IMR-90 (cell line): Measurements from ENCODE around the gene ZNF862. TPM values are rescaled to one million over a fixed set of nuclear protein-coding genes. Genes with fewer than 3 reads are reported as not detected.

Experiments
- ATAC-seq: fragments of 200-7000 bp; cut with Tn5 transposase; 2 replicates; pipeline ENCODE4 v1.9.1; 2020; ENCODE audit warnings: low read depth, mild to moderate bottlenecking, moderate library complexity
- BruUV-seq: library from RNA; stranded (reverse); fragments of 400-500 nt; replicated peaks from 2 replicates; lab custom pipeline; 2021; lab: Mats Ljungman, UMichigan
- CTCF ChIA-PET: fragments of 300-600 bp; formaldehyde crosslinking; extraction: SDS; loops from one replicate; lab custom pipeline; 2021; ENCODE audit warnings: antibody characterized with exemption; lab: Yijun Ruan, JAX
- POLR2A ChIA-PET: fragments of 300-600 bp; sonication (Branson Sonifier 250); formaldehyde crosslinking; loops from one replicate; lab custom pipeline; 2022; ENCODE audit warnings: antibody characterized with exemption; ENCODE audit not compliant: unreplicated experiment; lab: Charles Lee
- DNase-seq: peaks from one replicate; pipeline ENCODE4 v3.0.0; 2013
- H2AFZ ChIP-seq: replicated peaks from 2 replicates; pipeline ENCODE3; 2013; ENCODE audit warnings: low read length, mild to moderate bottlenecking; ENCODE audit not compliant: poor library complexity
- H2AK5ac ChIP-seq: 2 replicates; pipeline ENCODE4 v1.6.1; 2013; ENCODE audit warnings: low read depth, low read length, inconsistent platforms
- H2AK9ac ChIP-seq: replicated peaks from 2 replicates; pipeline ENCODE3; 2013; ENCODE audit warnings: mild to moderate bottlenecking, low read depth, low read length, moderate library complexity; ENCODE audit not compliant: poor library complexity
- H2BK120ac ChIP-seq: 2 replicates; pipeline ENCODE4 v1.6.1; 2013; ENCODE audit warnings: low read depth, low read length, inconsistent platforms
- H2BK15ac ChIP-seq: 3 replicates; pipeline ENCODE4 v1.6.1; 2013; ENCODE audit warnings: low read depth, low read length, inconsistent platforms
- H2BK20ac ChIP-seq: 2 replicates; pipeline ENCODE4 v1.6.1; 2013; ENCODE audit warnings: low read depth, mild to moderate bottlenecking, inconsistent platforms, low read length, moderate library complexity
- H2BK5ac ChIP-seq: 2 replicates; pipeline ENCODE4 v1.6.1; 2013; ENCODE audit warnings: mild to moderate bottlenecking, low read depth, low read length, inconsistent platforms; ENCODE audit not compliant: poor library complexity, severe bottlenecking
- H3K14ac ChIP-seq: replicated peaks from 2 replicates; pipeline ENCODE4 v1.6.1; 2013; ENCODE audit warnings: low read depth, low read length, inconsistent platforms
- H3K18ac ChIP-seq: 2 replicates; pipeline ENCODE4 v1.6.1; 2013; ENCODE audit warnings: low read depth, low read length, control low read depth
- H3K23ac ChIP-seq: 2 replicates; pipeline ENCODE4 v1.6.1; 2013; ENCODE audit warnings: low read depth, low read length, inconsistent platforms
- H3K27ac ChIP-seq: 2 replicates; pipeline ENCODE4 v1.5.1; 2013; ENCODE audit warnings: mild to moderate bottlenecking, control low read depth, low read length; ENCODE audit not compliant: insufficient read depth
- H3K27me3 ChIP-seq: 2 replicates; pipeline ENCODE4 v1.6.1; 2013; ENCODE audit warnings: low read length; ENCODE audit not compliant: control insufficient read depth, insufficient read depth
- H3K36me3 ChIP-seq: 2 replicates; pipeline ENCODE4 v1.6.1; 2013; ENCODE audit warnings: low read length, mixed read lengths; ENCODE audit not compliant: control insufficient read depth, insufficient read depth
- H3K4ac ChIP-seq: 2 replicates; pipeline ENCODE4 v1.6.1; 2013; ENCODE audit warnings: low read depth, low read length, inconsistent platforms
- H3K4me1 ChIP-seq: 2 replicates; pipeline ENCODE4 v1.6.1; 2013; ENCODE audit warnings: low read length, mixed read lengths; ENCODE audit not compliant: control insufficient read depth, insufficient read depth
- H3K4me2 ChIP-seq: 2 replicates; pipeline ENCODE4 v1.6.1; 2013; ENCODE audit warnings: low read depth, mild to moderate bottlenecking, control low read depth, low read length, moderate library complexity
- H3K4me3 ChIP-seq: 2 replicates; pipeline ENCODE4 v1.5.1; 2013; ENCODE audit warnings: low read depth, mild to moderate bottlenecking, control low read depth, low read length, moderate library complexity; ENCODE audit not compliant: insufficient read depth
- H3K56ac ChIP-seq: 2 replicates; pipeline ENCODE4 v1.6.1; 2013; ENCODE audit warnings: low read length, inconsistent platforms; ENCODE audit not compliant: insufficient read depth; ENCODE audit errors: extremely low read depth
- H3K79me1 ChIP-seq, 2 experiments: 2 replicates each; pipeline ENCODE4 v1.6.1; 2013; ENCODE audit warnings: low read length in 2 of 2, inconsistent platforms in 1 of 2, low read depth in 1 of 2
- H3K9ac ChIP-seq: 2 replicates; pipeline ENCODE4 v1.6.1; 2013; ENCODE audit warnings: low read depth, low read length, control low read depth
- H3K9me1 ChIP-seq: 2 replicates; pipeline ENCODE4 v1.6.1; 2013; ENCODE audit warnings: low read length, inconsistent platforms; ENCODE audit not compliant: insufficient read depth
- H3K9me3 ChIP-seq: 2 replicates; pipeline ENCODE4 v1.6.1; 2013; ENCODE audit warnings: low read length; ENCODE audit not compliant: control insufficient read depth, insufficient read depth
- H4K20me1 ChIP-seq: 2 replicates; pipeline ENCODE4 v1.6.1; 2013; ENCODE audit warnings: low read length, inconsistent platforms; ENCODE audit not compliant: insufficient read depth
- H4K5ac ChIP-seq: 2 replicates; pipeline ENCODE4 v1.6.1; 2013; ENCODE audit warnings: mild to moderate bottlenecking, low read depth, low read length, control low read depth
- H4K8ac ChIP-seq, 2 experiments: 2 replicates each; pipeline ENCODE4 v1.6.1; 2013; ENCODE audit warnings: low read depth in 2 of 2, low read length in 2 of 2, control low read depth in 1 of 2, inconsistent platforms in 1 of 2
- H4K91ac ChIP-seq: 2 replicates; pipeline ENCODE4 v1.6.1; 2013; ENCODE audit warnings: low read depth, low read length, inconsistent platforms; ENCODE audit not compliant: insufficient read depth
- FOS ChIP-seq: fragments of 150-350 bp; IDR thresholded peaks from 2 replicates; pipeline ENCODE4 v1.6.1; 2016; ENCODE audit warnings: low read depth, low read length
- WGBS, 2 experiments: methylation state at CpG; one replicate each; pipeline versions ENCODE4 v1.1.5 to v1.1.7; 2013; ENCODE audit warnings: missing lambda C conversion rate in 2 of 2; ENCODE audit not compliant: insufficient read length in 1 of 2; ENCODE audit errors: extremely low coverage in 2 of 2; 5-methylcytosine and 5-hydroxymethylcytosine counted together
- dilution Hi-C: fragments of 300-500 bp; cut with HindIII; formaldehyde crosslinking; loops from one replicate; pipeline ENCODE4 v1.14.3; 2018; ENCODE audit warnings: low sequenced_read_pairs; ENCODE audit not compliant: unreplicated experiment
- in situ Hi-C: fragments of 300-500 bp; cut with MboI; formaldehyde crosslinking; loops from 3 replicates; pipeline ENCODE4 v1.14.3; 2019; ENCODE audit warnings: low sequenced_read_pairs, inconsistent platforms, mixed read lengths
- intact Hi-C: fragments of 100-400 bp; cut with micrococcal nuclease; formaldehyde crosslinking; loops from 2 replicates; pipeline ENCODE4 v1.10.0; 2022
- polyA plus RNA-seq, 3 experiments: library from polyadenylated mRNA; depleted of rRNA; stranded (reverse); fragments of >200 nt; gene quantifications; 2 replicates each; pipeline ENCODE4 v1.2.3, GENCODE V29; 2012; ENCODE audit warnings: low replicate concordance in 1 of 3
- total RNA-seq: library from RNA; depleted of rRNA; stranded (reverse); fragments of >200 nt; gene quantifications from 2 replicates; pipeline ENCODE4 v1.2.3, GENCODE V29; 2012

ZNF862 gene
- total and polyA plus RNA-seq, 2 of the 4 experiments (the other 2 are of a cell fraction), result 5.9 to 10.8 TPM

DNA sequence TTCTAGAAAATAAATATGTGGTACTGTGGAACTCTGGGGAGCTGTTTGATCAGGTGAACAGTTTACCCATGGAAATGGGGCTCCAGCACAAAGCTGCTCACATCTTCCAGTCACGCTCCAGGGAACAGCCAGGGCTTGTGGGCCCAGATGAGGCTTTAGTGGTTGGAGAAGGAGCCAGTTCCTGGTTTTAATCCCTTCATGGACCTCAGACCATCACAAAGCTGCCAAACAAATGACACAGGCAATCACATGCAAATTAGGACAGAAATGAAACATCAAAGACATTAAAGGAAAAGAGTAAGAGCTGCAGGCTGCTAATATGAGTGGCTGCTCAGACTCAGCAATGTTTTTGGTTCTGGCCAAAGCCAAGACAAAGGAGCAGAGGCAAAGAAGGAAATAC is 33.4 kb downstream of the ZNF862 start:
- Histone ChIP-seq H3K4me3 (no peak overlapping the region), H3K36me3 (no peaks in the 10 kb centered on the region), H3K27ac (no peak overlapping the region), H2BK20ac (no peak overlapping the region), H4K8ac (no peak overlapping the region), H2AK9ac (no peak overlapping the region), H3K4me1 (peaks cover 8% of the 10 kb centered on the region), H4K20me1 (no peaks in the 10 kb centered on the region), H2BK15ac (no peak overlapping the region), H3K23ac (no peak overlapping the region), H2AK5ac (no peak overlapping the region), H3K9me3 (no peaks in the 10 kb centered on the region), H2BK120ac (no peak overlapping the region), H3K4me2 (no peak overlapping the region), H3K79me1 (peaks cover 0 to 6% of the 10 kb centered on the region in 2 experiments; a peak in 1 of 4 replicates), H4K91ac (no peak overlapping the region), H3K27me3 (no peaks in the 10 kb centered on the region), H2AFZ (no peak overlapping the region), H2BK5ac (no peak overlapping the region), H3K14ac (no peak overlapping the region), H3K4ac (no peak overlapping the region), H3K18ac (no peak overlapping the region), H3K56ac (no peak overlapping the region), H3K9ac (no peak overlapping the region), H4K5ac (no peak overlapping the region), H3K9me1 (peaks cover 6% of the 10 kb centered on the region; the same call in 1 of the 2 replicates)
- POLR2A ChIA-PET, result no interaction called here
- dilution Hi-C loops (no loop called here), in situ Hi-C loops (loop anchor here (25.0 kb wide), 1 partner anchor 541 kb away; a partner anchor contains a TSS), intact Hi-C loops (no loop called here)
- CTCF ChIA-PET, result interaction anchor here (0.6 to 1.0 kb wide), 2 partner anchors 22 to 909 kb away, joined by 3 to 4 read pairs; no protein-coding TSS in a partner anchor
- no peak for ATAC-seq
- no TSS peak for BruUV-seq
- no CpG with 5 or more reads among the region's 1 CpG for WGBS, 2 experiments
- TF ChIP-seq FOS, result no peak
- no peak for DNase-seq
